Activated CD8-positive, alpha-beta T cell treated with anti-CD3 and anti-CD28 coated beads, Interleukin-2, amount 10 ng/mL, durations not matched to agents 7 days and 5 days (primary cell): ENCODE results near the gene SART1. TPM values are rescaled to one million over a fixed set of nuclear protein-coding genes. Genes with fewer than 3 reads are reported as not detected.
"Not testable (repeated sequence)": the region's sequence is repeated elsewhere in the genome, so short reads cannot be mapped to it uniquely, and the experiment has no call there.

Experiments used
- ATAC-seq: fragments of 150-1000 bp; cut with Tn5 transposase; one replicate; pipeline ENCODE4 v1.10.0; 2021; ENCODE audit warnings: moderate library complexity
- CTCF ChIA-PET: fragments of 350-600 bp; sonication (Branson Sonifier 250); formaldehyde crosslinking; loops from one replicate; lab custom pipeline; 2021; ENCODE audit warnings: antibody characterized with exemption; lab: Charles Lee
- POLR2A ChIA-PET: fragments of 350-600 bp; sonication (Branson Sonifier 250); formaldehyde crosslinking; loops from one replicate; lab custom pipeline; 2021; ENCODE audit warnings: antibody characterized with exemption; lab: Charles Lee
- DNase-seq: peaks from one replicate; pipeline ENCODE4 v3.0.0-alpha.2; 2020
- H3K27ac Mint-ChIP-seq: one replicate; pipeline ENCODE4 v1.8.0; 2021; ENCODE audit warnings: mild to moderate bottlenecking, mixed read lengths
- H3K27me3 Mint-ChIP-seq: one replicate; pipeline ENCODE4 v1.8.0; 2021; ENCODE audit warnings: low read depth, mixed read lengths
- H3K36me3 Mint-ChIP-seq: one replicate; pipeline ENCODE4 v1.8.0; 2021; ENCODE audit warnings: low read depth, mixed read lengths
- H3K4me1 Mint-ChIP-seq: one replicate; pipeline ENCODE4 v1.8.0; 2021; ENCODE audit warnings: low read depth, mixed read lengths
- H3K4me3 Mint-ChIP-seq: one replicate; pipeline ENCODE4 v1.8.0; 2021; ENCODE audit warnings: mild to moderate bottlenecking, mixed read lengths
- H3K9me3 Mint-ChIP-seq: one replicate; pipeline ENCODE4 v1.8.0; 2022; ENCODE audit warnings: mixed read lengths; ENCODE audit not compliant: insufficient read depth
- total RNA-seq, 2 experiments: library from RNA; stranded (reverse); gene quantifications; one replicate each; pipeline ENCODE4 v1.2.3, GENCODE V29; 2021

The SART1 gene
- total RNA-seq, 2 experiments from 2014 or later: 88.0 to 90.3 TPM

GRCh38 chr11:66020212-66020611 is 58.7 kb downstream of the SART1 start:
- H3K27me3 Mint-ChIP-seq: no peaks in the 10 kb centered on the region
- DNase-seq: no peak
- ATAC-seq: no peak
- POLR2A ChIA-PET: no interaction called here
- H3K36me3 Mint-ChIP-seq: no peaks in the 10 kb centered on the region
- peaks cover 22% of the 10 kb centered on the region for H3K4me1 Mint-ChIP-seq
- CTCF ChIA-PET: interaction anchor here (1.1 to 1.2 kb wide), 2 partner anchors 115 to 160 kb away, joined by 3 read pairs; partner anchors contain the start of gene MUS81
- H3K27ac Mint-ChIP-seq: no peak overlapping the region
- H3K9me3 Mint-ChIP-seq: no peaks in the 10 kb centered on the region
- H3K4me3 Mint-ChIP-seq: no peak overlapping the region

GRCh38 chr11:66020618-66021357 is 59.3 kb downstream of the SART1 start:
- Mint-ChIP-seq H3K9me3 (no peaks in the 10 kb centered on the region), H3K27ac (no peak overlapping the region), H3K36me3 (no peaks in the 10 kb centered on the region), H3K4me3 (no peak overlapping the region), H3K27me3 (no peaks in the 10 kb centered on the region), H3K4me1 (peaks cover 22% of the 10 kb centered on the region)
- peak; percentile 27 for ATAC-seq
- CTCF ChIA-PET: interaction anchor here (2.6 kb wide), 1 partner anchor 25 kb away, joined by 42 read pairs; no protein-coding TSS in a partner anchor
- POLR2A ChIA-PET: no interaction called here
- peak; percentile 49 for DNase-seq

GRCh38 chr11:66022401-66023185 is 61.1 kb downstream of the SART1 start:
- Mint-ChIP-seq H3K4me3 (peak overlapping the region; percentile 2), H3K27ac (no peak overlapping the region)
- POLR2A ChIA-PET: interaction anchor here (1.3 kb wide), 1 partner anchor 18 kb away, joined by 3 read pairs; no protein-coding TSS in a partner anchor

DNA sequence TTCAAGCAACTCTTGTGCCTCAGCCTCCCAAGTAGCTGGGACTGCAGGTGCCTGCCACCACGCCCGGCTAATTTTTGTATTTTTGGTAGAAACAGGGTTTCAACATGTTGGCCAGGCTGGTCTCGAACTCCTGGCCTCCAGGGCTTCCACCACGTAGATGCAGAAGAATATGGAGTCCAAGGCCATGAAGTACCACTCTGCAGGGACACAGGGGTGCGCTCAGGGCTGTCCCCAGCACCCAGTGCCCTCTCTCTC is 61.6 kb downstream of the SART1 start:
- ATAC-seq, H3K9me3 Mint-ChIP-seq, DNase-seq, H3K27me3 Mint-ChIP-seq, H3K27ac Mint-ChIP-seq, POLR2A ChIA-PET, H3K36me3 Mint-ChIP-seq, H3K4me3 Mint-ChIP-seq: not testable (repeated sequence)
- peaks cover 22% of the 10 kb centered on the region for H3K4me1 Mint-ChIP-seq
- CTCF ChIA-PET: interaction anchor here (0.7 to 2.6 kb wide), 24 partner anchors 8 to 429 kb away, joined by 3 to 42 read pairs (median 6); partner anchors contain the start of genes BANF1, CCDC85B, EIF1AD and FIBP

More at GRCh38 chr11:66022401-66023185, 61.1 kb downstream of the SART1 start:
- Mint-ChIP-seq H3K4me1 (peaks cover 22% of the 10 kb centered on the region), H3K27me3 (no peaks in the 10 kb centered on the region), H3K36me3 (no peaks in the 10 kb centered on the region), H3K9me3 (no peaks in the 10 kb centered on the region)
- ATAC-seq: peak; percentile 93
- DNase-seq: peak; percentile 84
- CTCF ChIA-PET: interaction anchor here (0.6 to 2.6 kb wide), 46 partner anchors 9 to 429 kb away, joined by 3 to 42 read pairs (median 4); partner anchors contain the start of genes BANF1, CCDC85B, CST6 and EIF1AD

DNA sequence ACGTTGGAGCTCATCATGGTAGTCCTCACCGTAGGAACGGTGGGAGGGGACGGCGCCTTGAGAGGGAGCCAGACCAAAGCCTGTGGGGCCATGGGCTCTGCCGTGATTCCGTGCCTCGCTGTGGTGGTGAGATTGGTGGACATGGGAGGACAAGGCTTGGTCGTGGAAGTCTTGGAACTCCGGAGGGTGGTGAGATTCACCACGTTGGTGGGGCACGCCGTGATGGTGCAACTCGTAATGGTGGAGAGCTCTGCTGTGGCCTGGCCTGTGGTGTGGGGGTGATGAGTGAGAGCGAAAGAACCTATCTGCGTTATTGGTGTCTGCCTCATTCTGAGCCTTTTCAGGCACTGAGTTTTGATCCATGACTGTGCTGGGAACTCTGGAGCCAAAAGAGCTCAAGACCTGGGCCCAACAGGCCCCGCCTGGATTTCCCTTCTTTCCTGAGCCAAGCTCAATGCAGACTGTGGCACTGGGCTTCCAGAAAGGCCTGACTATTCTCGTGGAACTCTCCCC is 64.5 kb downstream of the SART1 start, which contains the start of gene CATSPER1:
Gene CATSPER1, minus strand, starts transcription at position 463 of the 513 bp plus-strand sequence. Its CDS starts 100 bp downstream, at position 363.
- H3K4me1 Mint-ChIP-seq: peaks cover 14% of the 10 kb centered on the region
- H3K27ac Mint-ChIP-seq: no peak within 1 kb of the TSS
- ChIA-PET CTCF (interaction anchor here (0.6 to 1.0 kb wide), 2 partner anchors 18 to 19 kb away, joined by 3 to 7 read pairs; no protein-coding TSS in a partner anchor), POLR2A (no interaction called here)
- no peaks in the 10 kb centered on the region for H3K36me3 Mint-ChIP-seq
- H3K9me3 Mint-ChIP-seq: no peaks in the 10 kb centered on the region
- DNase-seq: no peak
- ATAC-seq: no peak
- H3K27me3 Mint-ChIP-seq: peaks cover 7% of the 10 kb centered on the region
- H3K4me3 Mint-ChIP-seq: no peak within 1 kb of the TSS

Other genes with a start within 250 kb of the SART1 start
- 10 to 100 TPM; 63.2 to 68.7 TPM for gene KAT5, start 249.5 kb upstream of the SART1 start, total RNA-seq
- 10 to 100 TPM; 88.0 to 92.3 TPM for gene RNASEH2C, start 240.9 kb upstream of the SART1 start, total RNA-seq
- 10 to 100 TPM; 21.9 to 22.5 TPM for gene AP5B1, start 180.8 kb upstream of the SART1 start, total RNA-seq
- under 1 TPM in 1 of 2 experiments, not detected in 1; 0.08 TPM for gene OVOL1, start 174.7 kb upstream of the SART1 start, total RNA-seq
- 1 to 10 TPM in 1 of 2 experiments, under 1 TPM in 1; 0.44 to 1.6 TPM for gene SNX32, start 127.8 kb upstream of the SART1 start, total RNA-seq
- 1,000 to 10,000 TPM; 2,110 to 2,145 TPM for gene CFL1, start 103.6 kb upstream of the SART1 start, total RNA-seq
- gene MUS81, start 101.3 kb upstream of the SART1 start, total RNA-seq: 100 to 1,000 TPM; 106 to 111 TPM
- 1 to 10 TPM; 4.8 to 5.0 TPM for gene EFEMP2, start 88.9 kb upstream of the SART1 start, total RNA-seq
- gene CTSW, start 81.9 kb upstream of the SART1 start, total RNA-seq: 100 to 1,000 TPM; 381 to 413 TPM
- gene FIBP, start 73.3 kb upstream of the SART1 start, total RNA-seq: 10 to 100 TPM; 80.4 to 89.0 TPM
- 10 to 100 TPM; 82.6 to 84.0 TPM for gene CCDC85B, start 71.1 kb upstream of the SART1 start, total RNA-seq
- 1 to 10 TPM; 2.3 to 3.8 TPM for gene FOSL1, start 61.3 kb upstream of the SART1 start, total RNA-seq
- gene C11orf68, start 42.7 kb upstream of the SART1 start, total RNA-seq: 10 to 100 TPM; 28.4 to 28.5 TPM
- 100 to 1,000 TPM; 219 to 240 TPM for gene DRAP1, start 42.3 kb upstream of the SART1 start, total RNA-seq
- not detected for gene TSGA10IP, start 16.3 kb upstream of the SART1 start, total RNA-seq
- gene EIF1AD, start 40.4 kb downstream of the SART1 start, total RNA-seq: 10 to 100 TPM; 53.5 to 54.2 TPM
- 100 to 1,000 TPM; 290 to 298 TPM for gene BANF1, start 40.8 kb downstream of the SART1 start, total RNA-seq
- gene CST6, start 50.3 kb downstream of the SART1 start, total RNA-seq: not detected
- gene CATSPER1, start 64.7 kb downstream of the SART1 start, total RNA-seq: not detected
- gene GAL3ST3, start 87.4 kb downstream of the SART1 start, total RNA-seq: not detected
- gene SF3B2, start 90.6 kb downstream of the SART1 start, total RNA-seq: 100 to 1,000 TPM; 241 to 253 TPM
- 10 to 100 TPM; 84.6 to 91.6 TPM for gene PACS1, start 108.5 kb downstream of the SART1 start, total RNA-seq